DMS 273 (cell line): Measurements from ENCODE around the gene ZFP36L2.

Experiments
- DNase-seq: peaks from one replicate; lab custom pipeline; 2025; ENCODE audit not compliant: unreplicated experiment; lab: John Stamatoyannopoulos, UW

ZFP36L2 gene

DNA sequence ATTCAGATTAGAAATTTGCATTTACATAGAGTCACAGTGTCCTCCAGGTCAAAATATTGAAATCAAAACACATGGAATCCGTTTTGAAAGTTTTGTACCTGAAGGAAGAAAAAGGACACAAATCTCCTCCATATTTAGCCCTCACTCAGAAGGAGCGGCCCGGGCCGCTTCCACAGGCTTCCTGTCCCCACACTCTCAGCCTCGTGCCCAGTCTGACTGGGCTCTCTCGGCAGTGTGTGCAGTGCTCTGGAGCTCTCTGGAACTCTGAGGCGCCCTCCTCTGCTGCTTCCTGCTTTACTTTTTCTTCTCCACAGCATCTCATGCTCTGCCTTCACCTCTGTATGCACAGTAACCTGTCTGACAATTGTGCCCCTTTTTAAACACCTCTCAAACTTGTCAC, 22.2 kb upstream of the ZFP36L2 start:
- no peak for DNase-seq

DNA sequence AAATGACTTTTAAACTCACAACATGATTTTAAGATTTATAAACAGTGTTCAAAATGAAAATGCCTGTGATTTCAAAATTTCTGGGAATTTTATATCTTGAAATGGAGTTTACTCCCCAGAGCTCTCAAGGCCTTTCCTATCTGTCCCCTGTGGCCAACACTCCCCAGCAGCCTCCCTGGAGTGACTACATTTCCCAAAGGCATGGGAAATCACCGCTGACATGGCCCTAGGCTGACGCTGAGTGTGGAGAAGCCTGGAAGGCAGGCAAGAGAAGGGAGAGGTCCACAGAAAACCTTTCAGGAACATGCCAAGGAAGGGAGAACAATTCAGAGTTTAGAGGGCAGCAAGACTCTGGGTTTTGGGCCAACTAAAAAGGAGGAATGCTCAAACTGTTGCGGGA, 20.2 kb upstream of the ZFP36L2 start:
- DNase-seq = no peak

DNA sequence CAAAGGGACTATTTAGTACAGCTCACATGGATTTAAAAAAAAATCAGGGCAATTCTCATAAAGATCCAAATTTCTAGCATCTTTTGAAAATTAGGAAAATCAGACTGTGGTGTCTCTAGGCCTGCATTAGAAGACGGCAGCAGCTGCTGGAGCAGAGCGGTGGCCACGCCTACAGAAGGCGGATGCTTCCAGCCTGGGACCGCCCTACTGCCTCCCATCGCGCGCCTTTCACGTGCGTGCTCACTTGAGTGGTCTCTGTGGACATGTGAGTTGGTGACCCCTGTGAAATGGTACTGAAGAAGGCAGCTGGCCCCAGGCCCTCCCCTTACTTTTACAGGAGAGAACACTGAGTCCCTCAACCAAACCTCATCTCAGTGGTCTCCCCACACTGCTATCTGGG, 15.2 kb upstream of the ZFP36L2 start:
- DNase-seq = no peak

DNA sequence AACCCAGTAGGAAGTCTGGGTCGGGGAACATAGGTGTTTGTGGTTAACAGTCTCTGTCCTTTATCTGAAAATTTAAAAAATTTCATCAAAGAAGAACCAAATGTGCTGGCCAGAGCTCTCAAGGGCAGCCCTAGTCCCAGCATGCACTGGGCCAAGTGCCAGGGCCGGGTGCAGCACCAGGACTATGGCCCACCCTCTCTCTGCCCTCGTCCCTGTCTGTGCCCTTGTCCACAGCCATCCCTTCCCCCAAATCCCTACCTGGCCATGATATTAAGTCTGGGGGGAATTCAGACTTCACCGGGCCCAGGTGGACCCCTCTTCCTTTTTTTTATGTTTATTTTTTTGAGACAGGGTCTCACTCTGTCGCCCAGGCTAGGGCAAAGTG, 14.4 kb upstream of the ZFP36L2 start:
- no peak for DNase-seq

DNA sequence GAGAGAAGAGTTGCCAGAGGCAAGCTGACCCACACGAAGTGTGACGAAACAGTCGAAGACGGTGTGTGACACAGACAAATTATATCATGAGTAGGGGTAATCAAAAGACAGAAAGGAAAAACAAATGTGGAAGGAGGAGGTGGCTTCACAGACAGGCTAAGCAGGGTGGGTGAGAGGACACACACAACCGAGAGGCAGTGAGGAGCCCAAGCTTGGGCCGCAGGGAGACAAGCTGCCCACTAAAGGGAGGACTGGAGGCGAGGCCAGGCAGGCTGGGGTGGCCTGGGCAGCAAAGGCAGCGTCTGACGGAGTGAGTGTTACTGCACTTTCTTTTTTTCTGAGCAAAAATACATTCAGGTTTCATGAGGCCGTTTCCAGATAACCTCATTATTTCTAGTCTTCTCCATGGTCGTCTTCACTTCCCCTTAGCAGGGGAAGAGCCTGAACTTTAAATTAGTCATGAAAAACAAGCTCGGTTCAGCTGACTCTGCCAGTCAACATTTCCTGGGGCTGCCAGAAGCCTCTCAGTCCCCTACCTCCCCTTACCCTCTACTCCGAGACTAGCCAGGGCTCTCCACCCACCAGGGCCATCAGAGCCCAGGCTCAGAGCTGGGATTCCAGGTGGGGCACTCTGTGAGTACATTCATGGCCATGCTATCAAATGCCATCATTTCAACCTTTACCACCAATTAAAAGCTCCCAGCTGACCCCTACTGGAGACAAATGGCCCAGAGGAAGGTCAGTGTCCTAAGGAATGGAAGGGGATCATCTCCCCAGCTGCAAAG, 13.8 kb upstream of the ZFP36L2 start:
- DNase-seq = no peak

DNA sequence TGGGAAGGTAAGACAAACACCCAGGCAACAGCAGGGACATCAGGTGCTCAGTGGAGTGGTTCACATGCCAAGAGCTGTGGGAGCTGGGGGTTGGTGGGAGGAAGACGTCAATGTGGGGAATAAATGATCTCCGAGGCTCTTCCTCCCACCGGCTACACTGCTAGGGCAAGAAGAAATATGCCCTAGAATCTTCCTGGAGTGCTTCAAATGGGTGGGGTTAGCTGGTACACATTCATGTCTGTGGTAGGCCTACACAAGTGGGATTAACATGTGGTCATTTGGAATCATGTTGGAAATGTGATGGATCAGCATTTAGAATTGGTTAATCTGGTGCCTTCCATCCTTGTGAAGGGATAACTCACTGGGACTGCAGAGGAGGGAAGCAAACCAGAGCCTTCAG, 12.4 kb upstream of the ZFP36L2 start:
- no peak for DNase-seq

DNA sequence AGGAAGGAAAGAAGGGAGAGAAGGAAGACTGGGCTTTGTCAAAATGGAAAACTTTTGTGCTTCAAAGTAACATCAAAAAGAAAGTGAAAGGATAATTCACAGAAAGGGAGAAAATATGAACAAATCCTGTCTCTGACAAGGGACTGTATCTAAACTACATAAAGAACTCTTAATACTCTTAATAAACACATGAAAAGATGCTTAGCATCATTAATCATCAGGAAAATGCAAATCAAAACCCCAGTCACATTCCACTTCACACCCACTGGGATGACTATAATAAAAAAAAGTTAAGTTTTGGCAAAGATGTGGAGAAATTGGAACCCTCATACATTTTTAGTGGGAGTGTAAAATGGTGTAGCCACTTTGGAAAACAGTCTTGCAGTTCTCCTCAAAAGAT, 11.8 kb upstream of the ZFP36L2 start:
- no peak for DNase-seq

DNA sequence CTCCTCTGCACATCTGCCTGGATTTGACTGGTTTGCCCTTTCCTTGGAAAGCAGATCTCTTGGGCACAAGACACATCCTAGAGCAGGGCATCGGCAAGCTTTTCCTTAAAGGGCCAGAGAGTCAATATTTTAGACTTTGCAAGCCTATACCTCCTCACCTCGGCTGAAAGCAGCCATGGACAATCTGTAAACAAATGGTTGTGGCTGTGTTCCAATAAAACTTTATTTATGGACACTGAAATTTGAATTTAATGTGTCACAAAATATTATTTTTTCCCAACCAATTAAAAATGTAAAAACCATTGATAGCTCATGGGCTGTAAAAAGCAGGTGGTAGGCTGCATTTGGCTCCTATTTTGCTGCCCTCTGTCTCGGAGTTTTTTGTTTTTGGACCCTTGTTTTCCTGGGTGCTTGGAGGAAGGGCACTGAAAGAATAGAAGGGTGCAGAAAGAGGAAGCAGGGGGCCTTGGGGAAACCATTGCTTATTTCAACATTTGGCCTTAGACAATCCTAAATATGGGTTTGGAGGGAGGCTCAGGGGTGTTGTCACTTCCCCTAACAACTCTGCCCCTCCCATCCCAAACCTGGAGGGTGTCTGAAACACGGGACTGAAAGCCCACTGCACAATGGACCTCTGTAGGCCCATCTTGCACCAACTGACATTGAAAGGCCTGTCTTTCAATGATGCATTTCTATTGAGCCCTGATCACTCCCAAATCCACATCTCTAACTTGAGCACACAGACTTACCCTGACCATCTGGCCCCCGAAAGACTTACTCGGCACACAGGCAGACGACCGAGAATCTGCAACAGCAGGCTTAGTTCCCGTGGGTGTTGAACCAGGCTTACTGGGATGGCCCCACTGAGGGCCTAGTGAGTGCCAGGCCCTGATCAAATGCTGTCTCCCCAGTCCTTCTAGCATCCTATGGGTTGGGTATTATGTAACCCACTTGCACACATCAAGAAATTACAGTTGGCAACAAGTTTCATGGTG, 7.1 kb upstream of the ZFP36L2 start:
- peak; percentile 83 for DNase-seq

DNA sequence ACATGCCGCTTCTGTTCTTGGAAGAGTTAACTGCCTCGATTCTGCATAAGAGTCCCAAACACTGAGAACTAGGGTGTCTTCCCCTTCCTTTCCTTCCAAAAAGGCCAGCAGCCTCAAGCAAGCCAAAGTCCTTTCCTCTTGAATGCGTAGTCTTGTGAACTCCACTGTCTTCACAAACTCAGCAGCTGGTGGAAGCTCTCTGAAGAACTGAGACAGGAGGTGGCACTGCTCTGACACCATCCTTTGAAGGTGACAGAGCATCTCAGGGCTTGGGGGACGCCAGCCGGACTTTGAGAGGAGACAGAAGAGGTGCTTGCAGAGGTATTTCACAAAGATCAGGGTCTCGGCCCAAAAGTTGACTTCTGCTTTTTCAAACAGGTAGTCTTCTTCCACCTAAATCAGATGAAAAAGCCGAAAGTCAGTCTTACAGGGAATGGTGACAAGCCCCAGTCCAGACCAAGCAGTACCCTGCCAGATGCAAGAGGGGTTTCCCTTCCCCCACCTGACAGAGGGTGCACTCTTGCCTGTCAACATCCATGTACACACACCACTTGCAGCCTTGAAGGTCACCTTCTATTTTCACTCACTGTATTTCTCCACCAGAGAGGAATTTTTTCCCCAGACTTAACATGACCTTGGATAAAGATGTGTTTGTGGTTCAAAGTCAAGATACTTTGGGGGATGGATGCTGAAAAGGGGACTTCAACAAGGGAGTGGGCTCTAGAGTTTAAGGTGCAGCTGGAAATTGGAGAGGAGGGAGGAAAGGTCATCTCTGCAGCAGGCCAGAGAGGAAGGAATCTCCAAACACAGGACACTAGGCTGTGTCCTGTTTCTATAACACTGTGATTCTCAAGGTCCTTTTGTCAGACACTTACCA, 4.8 kb upstream of the ZFP36L2 start:
- no peak for DNase-seq

DNA sequence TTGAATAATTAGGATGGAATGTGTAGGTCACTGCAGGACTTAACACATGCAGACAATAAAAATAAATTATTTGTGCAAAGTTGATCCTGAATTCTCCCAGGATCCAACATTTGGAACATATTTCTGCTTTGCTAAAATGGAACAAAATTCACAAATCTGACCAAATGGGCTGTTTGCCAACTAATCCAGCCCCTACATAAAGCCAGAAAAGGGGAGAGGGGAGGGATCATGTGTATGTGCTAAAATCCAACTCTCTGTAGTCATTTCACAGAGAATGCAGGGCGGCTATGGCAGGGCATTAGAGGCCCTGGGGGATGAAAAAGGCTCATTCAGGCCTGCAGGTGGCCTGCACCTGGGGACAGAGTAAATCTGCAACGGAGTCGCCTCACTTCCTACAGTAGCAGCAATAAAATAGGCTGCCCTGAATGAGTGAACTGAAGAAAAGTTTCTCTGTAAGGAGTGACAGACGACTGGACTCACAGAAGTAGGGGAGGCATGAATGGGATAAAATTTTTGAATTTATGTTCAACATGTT, 4.0 kb upstream of the ZFP36L2 start:
- DNase-seq = no peak

DNA sequence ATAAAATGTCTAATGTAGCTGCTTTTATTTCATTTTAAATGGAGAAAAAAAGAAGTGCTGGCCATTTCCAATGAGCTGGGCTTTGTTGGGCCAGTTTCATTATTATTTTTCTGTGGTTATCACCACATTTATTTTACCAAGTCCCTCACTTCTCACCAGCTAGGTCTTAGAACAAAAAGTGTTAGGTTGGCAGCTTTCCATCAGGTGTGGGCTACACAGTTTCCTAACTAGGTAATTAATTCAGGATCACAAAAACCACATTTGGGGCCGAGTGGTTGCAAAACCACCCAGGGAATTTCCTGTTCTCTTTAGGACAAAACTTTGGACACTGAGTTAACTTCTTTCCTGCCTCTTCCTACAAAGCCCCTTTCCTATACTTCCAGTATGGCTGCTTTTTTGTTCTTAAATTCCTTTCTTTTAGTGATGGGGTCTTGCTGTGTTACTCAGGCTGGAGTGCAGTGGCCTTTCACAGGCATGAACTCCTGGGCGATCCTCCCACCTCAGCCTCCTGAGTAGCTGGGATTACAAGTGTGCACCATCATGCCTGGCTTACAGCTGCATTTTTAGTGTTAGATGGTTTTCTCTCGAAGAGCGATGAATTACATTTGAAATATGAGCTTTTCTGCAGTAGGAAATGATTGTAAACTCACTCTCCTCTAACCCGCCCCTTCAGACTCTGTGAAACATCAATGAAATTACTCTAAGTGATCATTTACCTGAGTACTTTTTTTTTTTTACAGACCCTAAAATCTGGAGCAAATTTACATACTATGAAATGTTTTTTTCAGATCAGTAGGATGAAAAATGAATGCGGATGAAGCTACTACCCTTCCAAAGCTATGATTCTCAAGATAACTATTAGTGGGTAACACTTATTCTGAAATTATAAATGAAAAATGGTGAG, 2.6 kb upstream of the ZFP36L2 start:
- peak; percentile 32 for DNase-seq

DNA sequence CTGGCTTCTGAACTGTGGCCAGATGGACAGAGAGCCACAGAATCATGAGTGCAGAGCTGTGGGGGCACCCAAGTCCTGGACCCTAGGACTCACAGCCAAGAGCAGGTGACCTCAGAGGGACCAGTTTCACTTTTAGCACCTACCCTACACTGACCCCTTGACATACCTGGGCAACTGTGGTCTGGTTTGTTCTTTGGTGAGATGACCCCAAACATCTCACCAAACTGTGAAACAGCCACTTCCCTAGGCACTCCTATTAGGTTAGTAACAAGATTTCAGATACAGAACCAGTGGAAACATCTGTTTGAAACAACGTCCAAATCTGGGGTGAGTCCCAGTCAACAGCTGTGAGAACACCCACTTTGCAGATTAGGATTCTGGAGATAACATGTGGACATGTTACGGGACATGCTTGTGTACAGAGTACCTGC, 1.9 kb upstream of the ZFP36L2 start:
- DNase-seq = peak; percentile 36

DNA sequence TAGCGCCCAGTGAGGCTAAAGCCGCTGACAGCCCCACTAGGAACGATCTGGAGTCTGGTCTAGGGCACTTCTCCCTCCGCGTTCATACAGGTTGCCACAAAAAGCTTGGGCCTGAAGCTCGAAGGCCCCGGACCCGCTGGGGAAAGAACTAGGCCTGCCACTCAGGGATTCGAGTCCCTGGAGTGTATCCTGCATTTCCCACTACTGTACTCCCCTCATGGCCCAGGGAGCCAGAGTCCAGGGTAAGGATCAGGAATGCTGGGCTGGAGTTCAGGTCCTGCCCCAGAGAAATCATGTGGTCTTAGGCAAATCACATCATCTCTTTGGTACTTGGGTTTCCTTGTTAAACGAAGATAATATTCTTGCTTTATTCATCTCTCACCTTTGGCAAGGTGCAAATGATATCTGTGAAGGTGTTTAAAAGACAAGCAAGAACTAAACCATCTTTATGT, 1.4 kb upstream of the ZFP36L2 start:
- DNase-seq = no peak

DNA sequence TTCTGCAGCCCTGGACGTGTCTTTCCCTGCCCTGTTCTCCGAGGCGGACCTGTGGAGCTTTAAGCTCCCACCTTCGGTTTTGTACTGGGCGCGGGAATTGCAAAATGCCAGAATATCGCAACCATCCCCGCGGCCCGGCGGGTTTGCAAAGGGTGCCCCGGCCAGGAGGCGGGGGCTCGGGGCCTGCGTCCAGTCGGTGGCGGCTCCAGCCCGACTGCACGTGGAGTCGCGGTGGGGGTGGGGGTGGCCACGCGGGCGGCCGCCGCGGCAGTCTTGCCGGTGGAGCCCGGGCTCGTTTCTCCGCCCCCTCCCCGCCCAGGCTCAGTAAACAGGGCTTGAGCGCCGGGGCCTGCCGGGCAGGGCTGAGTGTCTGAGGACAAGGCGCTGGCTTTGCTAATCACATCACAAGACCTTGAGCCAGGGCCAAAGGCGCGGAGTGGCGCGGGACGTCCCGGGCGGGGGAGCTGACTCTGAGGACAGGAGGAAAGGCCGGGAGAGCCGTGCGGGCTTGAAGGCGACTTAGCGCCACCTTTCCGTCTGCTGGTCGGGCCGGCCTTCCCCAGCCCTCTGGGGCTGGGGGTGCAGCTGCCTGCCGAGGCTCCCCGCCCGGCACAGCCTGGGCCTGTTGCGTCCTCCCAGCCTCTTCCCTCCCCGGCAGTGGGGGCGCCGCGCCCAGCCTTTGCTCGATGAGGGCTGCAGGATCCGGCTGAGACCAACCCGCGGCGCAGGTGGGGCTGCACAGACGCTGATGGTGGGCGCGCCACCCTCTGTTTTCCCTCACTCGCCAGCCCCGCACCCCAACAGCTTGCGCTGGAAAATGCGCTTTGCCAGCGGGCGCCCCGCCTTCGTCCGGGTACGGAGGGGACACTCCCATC, 786 bp upstream of the ZFP36L2 start:
- peak; percentile 95 for DNase-seq

DNA sequence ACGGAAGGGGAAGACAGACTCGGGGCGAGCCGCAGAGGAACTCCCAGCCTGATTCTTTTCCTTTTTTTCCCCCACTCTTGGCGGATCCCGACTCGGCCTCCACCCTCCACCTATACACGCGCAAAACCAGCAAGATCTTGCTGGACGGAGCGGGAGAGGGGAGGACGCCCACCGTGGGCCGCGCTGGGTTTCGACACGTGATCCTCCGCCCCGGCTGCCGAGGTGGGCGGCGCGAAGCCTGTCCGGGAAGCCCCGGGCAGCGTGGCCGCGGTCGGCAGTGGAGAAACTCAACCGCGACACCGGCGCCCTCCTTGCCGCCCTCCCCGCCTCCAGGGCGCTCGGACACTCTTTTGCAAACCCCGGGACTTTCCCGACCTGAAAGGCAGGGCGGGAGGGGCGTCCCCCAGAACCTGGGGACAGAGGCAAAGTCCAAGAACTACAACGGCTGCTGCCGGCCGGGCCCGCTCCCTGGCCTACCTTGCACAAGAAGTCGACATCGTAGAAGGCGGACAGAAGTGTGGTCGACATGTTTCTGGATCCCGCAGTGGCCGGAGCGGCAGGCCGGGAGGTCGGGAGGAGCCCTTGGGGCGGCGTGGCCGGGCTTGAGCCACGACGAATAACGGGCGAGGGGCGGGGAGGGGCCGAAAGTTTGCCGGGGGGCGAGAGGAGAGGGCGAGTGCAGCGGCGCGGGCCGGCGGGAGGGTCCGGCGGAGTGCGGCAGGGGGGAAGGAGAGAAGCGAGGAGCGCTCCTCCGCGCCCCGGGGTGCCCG, 433 bp downstream of the ZFP36L2 start:
- peak; percentile 84 for DNase-seq

DNA sequence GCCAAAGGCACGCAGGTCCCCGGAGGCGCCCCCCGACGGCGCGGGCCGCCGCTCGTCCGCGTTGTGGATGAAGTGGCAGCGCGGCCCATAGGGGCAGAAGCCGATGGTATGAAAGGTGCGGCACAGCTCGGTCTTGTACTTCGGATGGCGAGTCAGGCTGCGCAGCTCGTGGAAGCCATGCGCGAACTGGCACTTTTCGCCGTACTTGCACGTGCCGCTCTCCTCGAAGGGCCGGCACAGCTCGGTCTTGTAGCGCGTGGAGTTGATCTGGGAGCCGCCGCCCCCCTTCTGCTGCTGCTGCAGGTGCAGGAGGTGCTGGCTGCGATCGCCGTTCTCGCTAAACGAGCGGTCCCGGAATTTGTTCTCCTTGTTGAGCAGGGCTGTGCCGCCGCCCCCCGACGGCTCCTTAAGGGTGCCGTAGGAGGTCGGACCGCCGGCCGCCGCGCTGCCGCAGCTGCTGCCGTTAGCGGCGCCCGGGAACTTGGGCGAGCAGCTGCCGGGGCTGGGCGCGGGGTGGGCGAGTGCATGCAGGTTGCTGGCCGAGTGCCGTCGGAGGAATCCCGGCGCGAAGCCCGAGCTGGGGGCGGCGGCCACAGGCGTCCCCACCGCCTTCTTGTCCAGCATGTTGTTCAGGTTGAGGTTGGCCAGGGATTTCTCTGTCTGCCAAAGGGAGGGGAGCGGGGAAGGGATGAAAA, 1.2 kb downstream of the ZFP36L2 start:
- DNase-seq = peak; percentile 84

DNA sequence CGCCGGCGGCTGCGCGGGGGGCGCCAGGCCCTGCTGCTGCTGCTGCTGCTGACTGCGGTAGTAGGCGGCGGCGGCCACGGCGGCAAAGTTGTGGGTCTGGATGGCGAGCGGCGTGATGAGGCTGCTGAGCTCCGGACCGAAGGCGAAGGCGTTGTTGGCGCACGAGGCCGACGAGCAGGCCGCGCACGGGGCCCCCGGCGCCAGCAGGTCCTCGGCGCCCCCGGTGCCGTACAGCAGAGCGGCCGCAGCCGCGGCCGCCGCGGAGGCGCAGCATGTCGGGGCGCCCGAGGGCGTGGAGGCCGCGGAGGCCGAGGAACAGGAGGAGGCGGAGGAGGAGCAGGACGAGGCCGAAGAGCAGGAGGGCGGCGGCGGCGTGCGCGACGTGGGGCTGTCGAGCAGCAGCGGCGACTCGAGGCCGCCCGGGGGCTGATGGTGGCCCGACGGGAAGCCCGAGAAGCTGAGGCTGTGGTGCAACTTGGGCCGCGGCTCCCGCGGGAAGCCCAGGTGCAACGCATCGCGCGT, 1.8 kb downstream of the ZFP36L2 start:
- DNase-seq = no peak
